Fibroblast of the aortic adventitia (primary cell): Measurements from ENCODE around the gene MEMO1. TPM values are rescaled to one million over a fixed set of nuclear protein-coding genes. Genes with fewer than 3 reads are reported as not detected.

Experiments used
- DNase-seq: peaks from one replicate; pipeline ENCODE4 v3.0.0-alpha.2; 2010; ENCODE audit warnings: low read depth
- H3K4me3 ChIP-seq: 2 replicates; pipeline ENCODE4 v1.5.1; 2011; ENCODE audit warnings: low read depth, mild to moderate bottlenecking, control low read depth, low read length, moderate library complexity
- total RNA-seq: library from RNA; depleted of rRNA; stranded (reverse); fragments of >200 nt; gene quantifications from 2 replicates; pipeline ENCODE4 v1.2.3, GENCODE V29; 2012; ENCODE audit warnings: low replicate concordance
- TF ChIP-seq, protein P1 (sequence below): IDR thresholded peaks from 2 replicates; pipeline ENCODE4 v1.5.1; 2011; ENCODE audit warnings: mild to moderate bottlenecking, low read length, control low read depth, inconsistent platforms; ENCODE audit not compliant: insufficient read depth

The MEMO1 gene
- total RNA-seq, 1 donor, result 41.2 TPM

DNA sequence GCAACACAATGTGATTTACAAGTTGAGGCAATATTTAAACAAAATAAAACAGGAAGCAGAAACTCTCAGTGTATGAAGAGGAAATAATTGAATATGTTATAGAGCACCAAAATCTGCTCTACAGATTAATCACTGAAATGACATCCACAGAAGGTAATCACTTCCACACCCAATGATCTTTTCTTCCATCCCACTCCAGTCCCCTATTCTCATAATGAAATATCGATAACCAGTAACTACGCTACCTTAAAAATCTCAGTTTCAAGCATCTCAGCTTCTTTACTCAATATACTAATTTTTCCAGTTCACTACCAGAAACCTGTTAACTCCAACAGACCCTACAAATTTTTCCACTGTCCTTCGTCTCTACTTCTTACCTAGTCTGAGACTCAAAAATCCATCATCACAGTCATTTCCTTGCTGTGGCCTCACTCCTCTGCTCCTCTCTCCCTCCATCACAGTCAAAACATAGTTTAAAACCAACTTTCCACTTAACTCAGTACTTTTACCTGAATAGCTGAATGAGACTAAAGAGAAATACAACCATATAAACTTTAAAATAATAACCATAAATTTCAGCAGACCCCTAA lies 67.1 kb downstream of the MEMO1 start:
- DNase-seq, result no peak
- TF ChIP-seq, protein P1, sequence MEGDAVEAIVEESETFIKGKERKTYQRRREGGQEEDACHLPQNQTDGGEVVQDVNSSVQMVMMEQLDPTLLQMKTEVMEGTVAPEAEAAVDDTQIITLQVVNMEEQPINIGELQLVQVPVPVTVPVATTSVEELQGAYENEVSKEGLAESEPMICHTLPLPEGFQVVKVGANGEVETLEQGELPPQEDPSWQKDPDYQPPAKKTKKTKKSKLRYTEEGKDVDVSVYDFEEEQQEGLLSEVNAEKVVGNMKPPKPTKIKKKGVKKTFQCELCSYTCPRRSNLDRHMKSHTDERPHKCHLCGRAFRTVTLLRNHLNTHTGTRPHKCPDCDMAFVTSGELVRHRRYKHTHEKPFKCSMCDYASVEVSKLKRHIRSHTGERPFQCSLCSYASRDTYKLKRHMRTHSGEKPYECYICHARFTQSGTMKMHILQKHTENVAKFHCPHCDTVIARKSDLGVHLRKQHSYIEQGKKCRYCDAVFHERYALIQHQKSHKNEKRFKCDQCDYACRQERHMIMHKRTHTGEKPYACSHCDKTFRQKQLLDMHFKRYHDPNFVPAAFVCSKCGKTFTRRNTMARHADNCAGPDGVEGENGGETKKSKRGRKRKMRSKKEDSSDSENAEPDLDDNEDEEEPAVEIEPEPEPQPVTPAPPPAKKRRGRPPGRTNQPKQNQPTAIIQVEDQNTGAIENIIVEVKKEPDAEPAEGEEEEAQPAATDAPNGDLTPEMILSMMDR, result no peak
- no peak overlapping the region for H3K4me3 ChIP-seq

DNA sequence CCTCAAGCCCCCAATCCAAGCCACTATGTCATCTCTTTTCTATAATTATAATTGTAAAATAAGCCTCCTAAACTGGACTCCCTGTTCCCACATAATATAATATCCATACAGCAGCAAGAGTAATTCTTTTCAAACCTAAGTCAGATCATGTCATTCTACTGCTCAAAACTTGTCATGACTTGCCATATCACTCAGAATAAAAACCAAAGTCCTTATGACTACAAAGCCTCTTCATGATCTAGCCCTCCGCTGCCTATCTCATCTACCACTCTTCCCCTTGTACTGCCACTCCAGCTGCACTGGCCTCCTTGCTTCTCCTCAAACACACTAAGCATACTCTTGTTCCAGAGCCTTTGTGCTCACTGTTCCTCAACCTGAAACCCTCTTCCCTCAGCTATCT lies 69.9 kb downstream of the MEMO1 start:
- no peak for DNase-seq
- TF ChIP-seq, protein P1, result no peak

DNA sequence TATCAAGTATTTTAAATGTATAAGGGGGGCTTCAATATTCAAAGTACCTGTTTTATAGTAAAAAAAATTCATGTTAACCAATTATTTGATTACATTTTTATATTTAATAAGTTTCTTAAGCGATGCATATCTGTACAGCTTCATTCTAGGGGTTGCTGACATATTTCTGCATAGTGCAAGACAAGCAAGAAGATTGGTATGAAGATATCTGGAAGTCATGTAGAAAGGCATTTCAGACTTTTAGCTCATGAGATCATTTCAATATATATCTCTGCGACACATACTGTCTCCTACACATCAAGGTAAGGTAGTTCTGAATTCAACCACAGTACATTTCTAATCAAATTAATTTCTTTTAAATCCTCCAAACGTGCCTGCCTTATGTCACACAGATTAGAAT lies 73.1 kb downstream of the MEMO1 start:
- H3K4me3 ChIP-seq, result no peak overlapping the region
- peak; percentile 11 for DNase-seq
- TF ChIP-seq, protein P1, result no peak

More for the DNA sequence above, 69.9 kb downstream of the MEMO1 start:
- no peak overlapping the region for H3K4me3 ChIP-seq

DNA sequence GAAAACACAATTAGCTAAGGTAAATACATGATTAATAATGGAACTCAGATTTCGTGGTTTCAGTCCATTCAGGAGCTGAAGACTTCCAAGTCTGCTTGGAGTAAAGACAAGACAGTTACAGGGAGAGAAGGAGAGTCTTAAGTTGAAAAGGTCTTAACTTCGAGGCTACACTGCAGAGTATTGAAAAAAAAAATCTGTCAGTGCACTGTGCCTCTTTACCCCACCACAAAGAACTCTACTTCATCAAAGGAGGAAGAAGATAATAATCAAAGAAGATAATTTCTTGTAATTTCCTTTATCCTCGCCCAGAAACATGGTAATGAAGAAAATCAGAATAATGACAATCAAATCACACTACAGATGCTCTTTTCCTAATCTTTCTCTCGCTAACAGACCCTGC lies 75.4 kb downstream of the MEMO1 start:
- TF ChIP-seq, protein P1, result no peak
- DNase-seq, result no peak
- no peak overlapping the region for H3K4me3 ChIP-seq

DNA sequence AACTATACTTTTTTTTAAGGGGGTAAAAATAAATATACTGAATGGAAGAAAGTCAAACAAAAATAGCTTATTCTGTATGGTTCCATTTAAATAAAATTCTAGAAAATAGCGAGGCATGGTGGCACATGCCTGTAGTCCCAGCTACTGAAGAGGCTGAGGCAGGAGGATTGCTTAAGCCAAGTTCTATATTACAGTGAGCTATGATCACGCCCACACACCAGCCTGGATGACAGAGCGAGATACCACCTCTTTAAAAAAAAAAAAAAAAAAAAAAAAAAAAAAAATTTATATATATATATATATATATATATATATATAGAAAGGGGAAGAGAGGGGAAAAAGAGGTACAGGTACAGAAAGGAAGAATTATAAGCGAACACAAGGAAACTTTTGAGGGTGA lies 77.7 kb downstream of the MEMO1 start:
- H3K4me3 ChIP-seq, result no peak overlapping the region
- DNase-seq, result no peak
- TF ChIP-seq, protein P1, result no peak

DNA sequence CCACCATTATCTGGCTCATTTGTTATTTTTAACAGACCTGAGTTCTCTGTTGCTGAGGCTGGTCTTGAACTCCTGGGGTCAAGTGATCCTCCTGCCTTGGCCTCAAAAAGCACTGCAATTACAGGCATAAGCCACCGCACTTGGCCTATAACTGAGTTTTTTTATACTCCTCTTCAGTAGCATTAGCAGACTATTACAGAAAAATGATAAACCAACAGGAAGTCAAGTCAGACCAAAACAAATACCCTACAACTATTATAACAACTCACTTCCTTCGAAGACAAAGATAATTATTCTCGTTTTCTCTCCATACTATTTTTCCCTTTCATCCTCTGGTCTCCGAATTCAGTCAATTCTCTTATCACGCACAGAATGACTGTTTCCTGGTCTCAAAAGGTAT lies 78.2 kb downstream of the MEMO1 start:
- DNase-seq, result no peak
- TF ChIP-seq, protein P1, result no peak
- H3K4me3 ChIP-seq, result no peak overlapping the region

DNA sequence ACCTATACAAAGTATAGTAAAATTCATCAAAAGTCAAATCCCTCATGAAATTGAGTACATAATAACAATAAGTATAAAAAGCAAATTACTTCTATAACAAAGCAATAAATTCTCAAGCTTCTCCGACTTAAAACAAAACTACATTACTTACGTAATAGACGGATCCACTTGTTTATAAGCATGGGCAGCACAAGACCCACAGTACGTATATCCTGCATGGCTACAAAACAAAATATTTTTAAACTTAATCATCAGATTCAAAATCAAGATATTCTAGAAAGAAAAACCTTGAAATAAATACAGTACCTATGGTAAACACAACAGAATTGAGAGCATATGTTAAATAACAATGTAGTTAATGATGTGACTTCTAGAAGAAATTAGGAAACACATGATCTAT lies 78.9 kb downstream of the MEMO1 start:
- no peak for DNase-seq
- H3K4me3 ChIP-seq, result no peak overlapping the region
- TF ChIP-seq, protein P1, result no peak
